WI38 (cell line): ENCODE measurements around the gene GRK1.

ENCODE experiments used
- H3K4me3 ChIP-seq: 2 replicates; pipeline ENCODE4 v1.5.1; 2011; ENCODE audit warnings: low read depth, mild to moderate bottlenecking, control low read depth, low read length
- TF ChIP-seq, protein P1 (sequence below): IDR thresholded peaks from 2 replicates; pipeline ENCODE4 v1.5.1; 2012; ENCODE audit warnings: low read depth, mild to moderate bottlenecking, control low read depth, low read length

Gene GRK1

DNA sequence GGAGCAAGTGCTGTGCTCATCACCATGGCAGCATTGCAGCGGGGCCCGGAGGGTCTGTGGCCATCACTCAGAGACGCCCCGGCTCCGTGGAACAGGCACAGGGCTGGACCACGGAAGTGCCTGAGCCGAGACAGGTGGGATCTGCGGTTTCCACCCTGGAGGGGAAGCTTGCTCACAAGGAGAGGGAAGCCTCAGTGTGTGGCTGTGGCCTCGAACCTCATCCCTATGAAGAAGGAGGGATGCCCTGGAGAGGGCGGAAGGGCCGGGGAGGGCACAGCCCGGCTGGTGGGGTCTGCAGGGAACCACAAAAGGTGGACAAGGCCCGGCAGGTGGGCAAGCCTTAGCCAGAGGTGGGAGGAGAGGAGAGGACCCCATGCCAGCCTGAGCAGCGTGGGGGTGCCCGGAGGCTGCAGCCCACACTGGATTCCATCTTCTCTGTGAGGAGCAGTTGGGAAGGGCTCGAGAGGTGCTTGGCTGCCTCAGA, 61.6 kb downstream of the GRK1 start:
- no peak overlapping the region for H3K4me3 ChIP-seq

DNA sequence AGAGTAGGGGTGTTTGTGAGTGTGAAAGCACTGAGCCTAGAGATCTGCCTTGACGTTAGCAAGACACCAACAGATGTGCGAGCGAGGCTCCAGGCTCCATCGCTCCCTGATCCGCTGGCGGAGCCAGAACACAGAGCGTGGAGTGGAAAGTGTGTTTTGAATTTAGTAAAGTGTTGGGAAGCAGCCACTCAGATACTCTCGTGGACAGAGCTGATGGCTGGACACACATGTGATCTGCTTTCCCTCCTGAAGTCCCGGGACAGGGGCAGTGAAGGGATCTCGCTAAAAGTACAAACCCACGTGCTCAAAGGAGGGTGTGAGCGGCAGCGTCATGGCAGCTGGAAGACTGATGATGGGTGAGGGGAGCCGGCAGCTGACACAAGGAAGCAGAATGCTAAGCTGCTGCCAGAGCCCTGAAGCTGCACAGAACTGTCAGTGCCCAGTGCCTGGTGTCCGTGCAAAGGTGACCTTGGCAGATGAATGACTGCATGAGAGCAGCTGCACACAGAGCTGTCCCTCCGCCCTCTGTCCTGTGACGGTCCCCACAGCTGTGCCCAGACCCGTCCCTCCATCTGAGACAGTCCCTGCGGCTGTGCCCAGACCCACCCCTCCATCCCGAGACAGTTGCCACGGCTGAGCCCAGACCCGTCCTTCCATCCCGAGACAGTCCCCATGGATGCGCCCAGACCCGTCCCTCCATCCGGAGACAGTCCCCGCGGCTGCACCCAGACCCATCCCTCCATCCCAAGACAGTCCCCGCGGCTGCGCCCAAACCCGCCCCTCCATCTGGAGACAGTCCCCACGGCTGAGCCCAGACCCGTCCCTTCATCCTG, 62.4 kb downstream of the GRK1 start:
- H3K4me3 ChIP-seq, result no peak overlapping the region

More for the DNA sequence above, 61.6 kb downstream of the GRK1 start:
- TF ChIP-seq, protein P1, sequence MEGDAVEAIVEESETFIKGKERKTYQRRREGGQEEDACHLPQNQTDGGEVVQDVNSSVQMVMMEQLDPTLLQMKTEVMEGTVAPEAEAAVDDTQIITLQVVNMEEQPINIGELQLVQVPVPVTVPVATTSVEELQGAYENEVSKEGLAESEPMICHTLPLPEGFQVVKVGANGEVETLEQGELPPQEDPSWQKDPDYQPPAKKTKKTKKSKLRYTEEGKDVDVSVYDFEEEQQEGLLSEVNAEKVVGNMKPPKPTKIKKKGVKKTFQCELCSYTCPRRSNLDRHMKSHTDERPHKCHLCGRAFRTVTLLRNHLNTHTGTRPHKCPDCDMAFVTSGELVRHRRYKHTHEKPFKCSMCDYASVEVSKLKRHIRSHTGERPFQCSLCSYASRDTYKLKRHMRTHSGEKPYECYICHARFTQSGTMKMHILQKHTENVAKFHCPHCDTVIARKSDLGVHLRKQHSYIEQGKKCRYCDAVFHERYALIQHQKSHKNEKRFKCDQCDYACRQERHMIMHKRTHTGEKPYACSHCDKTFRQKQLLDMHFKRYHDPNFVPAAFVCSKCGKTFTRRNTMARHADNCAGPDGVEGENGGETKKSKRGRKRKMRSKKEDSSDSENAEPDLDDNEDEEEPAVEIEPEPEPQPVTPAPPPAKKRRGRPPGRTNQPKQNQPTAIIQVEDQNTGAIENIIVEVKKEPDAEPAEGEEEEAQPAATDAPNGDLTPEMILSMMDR, result no peak

DNA sequence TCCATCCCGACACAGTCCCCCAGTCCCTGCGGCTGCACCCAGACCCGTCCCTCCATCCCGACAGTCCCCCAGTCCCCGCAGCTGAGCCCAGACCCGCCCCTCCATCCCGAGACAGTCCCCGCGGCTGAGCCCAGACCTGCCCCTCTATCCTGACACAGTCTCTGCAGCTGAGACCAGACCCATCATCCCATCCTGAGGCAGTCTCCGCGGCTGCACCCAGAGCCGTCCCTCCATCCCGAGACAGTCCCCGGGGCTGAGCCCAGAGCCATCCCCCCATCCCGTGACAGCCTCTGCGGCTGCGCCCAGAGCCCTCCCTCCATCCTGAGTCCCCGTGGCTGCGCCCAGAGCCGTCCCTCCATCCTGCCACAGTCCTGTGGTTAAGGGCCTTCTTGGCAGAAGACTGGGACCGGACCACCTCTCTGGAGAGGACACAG, 63.3 kb downstream of the GRK1 start:
- TF ChIP-seq, protein P1, result no peak
- H3K4me3 ChIP-seq, result no peak overlapping the region

More for the DNA sequence above, 62.4 kb downstream of the GRK1 start:
- TF ChIP-seq, protein P1, result no peak

DNA sequence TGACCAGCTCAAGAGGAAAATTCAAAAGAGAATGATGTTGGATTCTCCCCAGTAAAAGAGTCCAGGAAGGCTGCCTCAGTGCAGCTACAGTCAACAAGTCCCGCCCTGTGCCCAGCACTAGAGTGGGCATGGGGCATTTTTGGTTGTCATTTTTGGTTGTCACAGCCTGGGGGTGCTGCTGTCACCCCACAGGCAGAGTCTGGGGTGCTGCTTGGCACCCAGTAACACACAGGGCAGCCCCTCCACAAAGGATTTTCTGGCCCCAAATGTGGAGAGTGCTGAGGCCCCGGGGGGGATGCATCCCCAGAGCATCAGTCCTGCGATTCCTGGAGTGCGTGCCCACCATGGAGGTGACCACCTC, 63.8 kb downstream of the GRK1 start:
- H3K4me3 ChIP-seq, result no peak overlapping the region
- TF ChIP-seq, protein P1, result no peak

DNA sequence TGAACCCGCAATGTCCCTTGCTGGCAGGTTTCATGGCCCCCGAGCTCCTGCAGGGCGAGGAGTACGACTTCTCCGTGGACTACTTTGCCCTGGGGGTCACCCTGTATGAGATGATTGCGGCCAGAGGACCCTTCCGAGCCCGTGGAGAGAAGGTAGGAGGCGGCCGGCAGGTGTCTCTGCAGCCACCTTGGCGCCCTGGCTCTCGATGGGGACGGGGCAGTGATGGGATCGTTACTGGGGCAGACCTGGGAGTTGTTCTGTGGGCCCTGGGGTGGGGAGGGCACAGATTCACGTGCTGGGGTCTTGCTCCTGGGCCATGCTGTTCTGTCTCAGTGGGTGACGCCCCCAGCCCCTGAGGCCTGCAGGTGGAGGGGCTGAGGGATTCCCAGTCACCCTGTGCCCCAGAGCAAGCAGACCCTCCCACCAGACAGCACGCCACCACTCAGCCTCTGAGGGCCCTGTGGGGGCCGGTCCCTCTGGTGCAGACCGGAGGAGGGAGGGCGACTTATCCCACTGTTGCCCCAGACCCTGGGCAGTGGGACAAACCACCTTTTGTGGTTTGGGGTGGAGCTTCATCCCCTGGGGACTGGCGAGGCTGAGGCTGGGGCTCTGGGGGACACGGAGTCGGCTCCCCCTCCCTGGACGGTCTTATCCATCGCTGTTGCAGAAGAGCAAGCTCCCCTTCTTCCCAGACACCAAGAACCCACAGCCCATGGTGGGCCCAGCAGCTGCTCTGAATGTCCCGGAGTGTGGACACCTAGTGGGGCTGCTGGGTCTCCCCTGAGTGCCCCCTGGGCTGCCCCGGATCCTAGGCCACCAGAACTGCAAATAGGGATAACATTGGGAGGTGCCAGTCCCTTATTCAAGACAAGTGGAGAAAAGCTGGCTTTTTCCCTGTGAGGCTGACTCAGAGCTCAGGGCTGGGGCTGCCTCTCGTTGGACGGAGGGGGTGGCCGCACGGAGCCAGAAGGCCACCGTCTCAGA, 64.5 kb downstream of the GRK1 start:
- TF ChIP-seq, protein P1, result no peak
- H3K4me3 ChIP-seq, result no peak overlapping the region

DNA sequence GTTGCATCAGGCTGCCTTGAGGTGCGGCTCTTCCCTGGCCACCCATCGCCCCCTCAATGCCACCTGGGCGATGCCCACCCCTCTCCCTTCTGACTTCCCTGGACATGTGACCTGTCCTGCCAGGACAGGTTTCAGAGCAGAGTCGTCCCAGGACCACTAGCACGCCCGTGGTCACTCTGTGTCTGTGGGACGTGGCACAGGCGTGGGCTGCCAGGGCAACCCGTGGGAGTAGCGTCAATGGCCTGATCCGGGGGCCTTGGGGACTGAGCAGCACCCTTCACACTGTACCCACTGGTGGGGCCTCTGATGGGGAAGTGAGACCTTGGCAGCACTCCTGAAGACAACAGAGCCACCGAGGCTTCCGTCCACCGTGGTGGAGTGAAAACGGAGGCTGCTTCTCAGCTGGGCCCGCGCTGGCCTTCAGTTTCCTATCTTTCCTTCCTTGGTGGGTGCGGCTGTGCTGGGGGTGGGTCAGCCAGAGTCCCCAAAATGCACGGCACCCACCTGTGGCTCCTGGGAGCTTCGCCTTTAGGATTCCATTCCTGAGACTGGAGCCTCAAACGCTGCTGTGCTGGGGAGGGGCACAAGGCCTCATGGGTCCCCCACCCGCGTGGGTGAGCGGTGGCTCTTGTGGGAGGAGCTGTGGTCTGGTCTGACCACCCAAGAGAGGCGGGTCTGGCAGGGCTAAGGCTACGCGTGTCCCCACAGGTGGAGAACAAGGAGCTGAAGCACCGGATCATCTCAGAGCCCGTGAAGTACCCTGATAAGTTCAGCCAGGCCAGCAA, 65.3 kb downstream of the GRK1 start:
- TF ChIP-seq, protein P1, result no peak
- H3K4me3 ChIP-seq, result no peak overlapping the region
